NCI-H82 treated with DMSO at 0.1 percent for 48 hours (cell line): ENCODE data around the gene USP9X.
A peak's percentile ranks its signal among the peaks of the same experiment; 100 is the strongest.
"Not testable (repeated sequence)": the region's sequence is repeated elsewhere in the genome, so short reads cannot be mapped to it uniquely, and the experiment has no call there.

Source experiments
- DNase-seq: peaks from one replicate; lab custom pipeline; 2025; ENCODE audit not compliant: unreplicated experiment; lab: John Stamatoyannopoulos, UW

USP9X gene

GRCh38 chrX:41178201-41178600, 93.0 kb downstream of the USP9X start:
- no peak for DNase-seq

- DNase-seq, result no peak
Measured at GRCh38 chrX:41180194-41180908, 95.1 kb downstream of the USP9X start.

- DNase-seq, result no peak
Measured at GRCh38 chrX:41184312-41184711, 99.1 kb downstream of the USP9X start.

- DNase-seq, result not testable (repeated sequence)
Measured at GRCh38 chrX:41186946-41187345, 101.7 kb downstream of the USP9X start.

GRCh38 chrX:41189156-41189555, 103.9 kb downstream of the USP9X start:
- DNase-seq, result no peak

GRCh38 chrX:41192880-41193279, 107.6 kb downstream of the USP9X start:
- no peak for DNase-seq

GRCh38 chrX:41198410-41198809, 113.2 kb downstream of the USP9X start:
- no peak for DNase-seq

GRCh38 chrX:41200785-41201184, 115.5 kb downstream of the USP9X start:
- DNase-seq, result no peak

- DNase-seq, result no peak
Measured at GRCh38 chrX:41209853-41210252, 124.6 kb downstream of the USP9X start.

GRCh38 chrX:41224605-41225004, 139.4 kb downstream of the USP9X start:
- DNase-seq, result no peak

- no peak for DNase-seq
Measured at GRCh38 chrX:41233988-41234387, 148.7 kb downstream of the USP9X start.

- not testable (repeated sequence) for DNase-seq
Measured at GRCh38 chrX:41234471-41234870, 149.2 kb downstream of the USP9X start.

GRCh38 chrX:41234962-41235361, 149.7 kb downstream of the USP9X start:
- DNase-seq, result no peak

GRCh38 chrX:41236629-41237028, 151.4 kb downstream of the USP9X start:
- no peak for DNase-seq

GRCh38 chrX:41240509-41240908, 155.3 kb downstream of the USP9X start:
- DNase-seq, result no peak

GRCh38 chrX:41241962-41242361, 156.7 kb downstream of the USP9X start:
- no peak for DNase-seq

GRCh38 chrX:41245641-41246040, 160.4 kb downstream of the USP9X start:
- DNase-seq, result no peak

- DNase-seq, result no peak
Measured at GRCh38 chrX:41250867-41251266, 165.6 kb downstream of the USP9X start.

- DNase-seq, result no peak
Measured at GRCh38 chrX:41257801-41258200, 172.6 kb downstream of the USP9X start.

GRCh38 chrX:41258226-41258625, 173.0 kb downstream of the USP9X start:
- no peak for DNase-seq

GRCh38 chrX:41258871-41259270, 173.6 kb downstream of the USP9X start:
- no peak for DNase-seq

GRCh38 chrX:41259516-41259915, 174.3 kb downstream of the USP9X start:
- peak; percentile 10 for DNase-seq

- no peak for DNase-seq
Measured at GRCh38 chrX:41265615-41266014, 180.4 kb downstream of the USP9X start.
